Smooth muscle cell (in vitro differentiated cells): ENCODE results near the gene GALNT1. TPM values are rescaled to one million over a fixed set of nuclear protein-coding genes. Genes with fewer than 3 reads are reported as not detected.

Experiments used
- DNase-seq: peaks from one replicate; lab custom pipeline; 2025; ENCODE audit not compliant: unreplicated experiment; lab: John Stamatoyannopoulos, UW
- H2AFZ ChIP-seq: fragments of 200-600 bp; sonication (generic); 2 replicates; pipeline ENCODE4 v1.6.0; 2016; ENCODE audit warnings: antibody characterized with exemption, low read depth, mild to moderate bottlenecking
- H3F3A ChIP-seq: fragments of 200-600 bp; sonication (generic); 2 replicates; pipeline ENCODE4 v1.6.0; 2017; ENCODE audit warnings: antibody characterized with exemption, low read depth
- H3K27ac ChIP-seq: fragments of 200-600 bp; sonication (generic); 2 replicates; pipeline ENCODE4 v1.5.1; 2016; ENCODE audit warnings: low read depth, mild to moderate bottlenecking
- H3K27me3 ChIP-seq: fragments of 200-600 bp; sonication (generic); 2 replicates; pipeline ENCODE4 v1.6.1; 2016; ENCODE audit warnings: low read depth, mild to moderate bottlenecking
- H3K36me3 ChIP-seq: fragments of 200-600 bp; sonication (generic); 2 replicates; pipeline ENCODE4 v1.5.1; 2016; ENCODE audit warnings: low read depth
- H3K4me1 ChIP-seq: fragments of 200-600 bp; sonication (generic); 2 replicates; pipeline ENCODE4 v1.5.1; 2016; ENCODE audit warnings: low read depth
- H3K4me2 ChIP-seq: fragments of 200-600 bp; sonication (generic); 2 replicates; pipeline ENCODE4 v1.6.0; 2016; ENCODE audit warnings: mild to moderate bottlenecking
- H3K4me3 ChIP-seq: fragments of 200-600 bp; sonication (generic); 2 replicates; pipeline ENCODE4 v1.5.1; 2016; ENCODE audit warnings: mild to moderate bottlenecking
- H3K79me2 ChIP-seq: fragments of 200-600 bp; sonication (generic); 2 replicates; pipeline ENCODE4 v1.6.0; 2016; ENCODE audit warnings: low read depth, mild to moderate bottlenecking
- H3K9ac ChIP-seq: fragments of 200-600 bp; sonication (generic); 2 replicates; pipeline ENCODE4 v1.6.0; 2016; ENCODE audit warnings: low read depth
- H3K9me3 ChIP-seq: fragments of 200-600 bp; sonication (generic); replicated peaks from 2 replicates; pipeline ENCODE4 v1.5.1; 2016; ENCODE audit warnings: low read depth
- H4K20me1 ChIP-seq: fragments of 200-600 bp; sonication (generic); 2 replicates; pipeline ENCODE4 v1.6.0; 2016; ENCODE audit warnings: low read depth
- WGBS: methylation state at CpG from one replicate; pipeline ENCODE4 v1.1.7; 2016; ENCODE audit warnings: low lambda C conversion rate; 5-methylcytosine and 5-hydroxymethylcytosine counted together
- polyA plus RNA-seq: library from polyadenylated mRNA; unstranded; fragments of >200 nt; fragmentation: Nextera tagmentation; extraction: Ambion mirVana; gene quantifications from 2 replicates; pipeline ENCODE4 v1.2.1, GENCODE V29; 2016
- total RNA-seq: library from RNA; depleted of rRNA; stranded (reverse); fragments of >200 nt; gene quantifications from 2 replicates; pipeline ENCODE4 v1.2.3, GENCODE V29; 2014
- TF ChIP-seq, protein P1 (sequence below): fragments of 200-600 bp; sonication (generic); IDR thresholded peaks from 2 replicates; pipeline ENCODE4 v1.5.1; 2017; ENCODE audit warnings: borderline replicate concordance, mild to moderate bottlenecking, antibody characterized with exemption; ENCODE audit not compliant: insufficient read depth, poor library complexity, severe bottlenecking

Gene GALNT1
- total and polyA plus RNA-seq, 2 experiments from 2014 or later: 151 to 195 TPM

DNA sequence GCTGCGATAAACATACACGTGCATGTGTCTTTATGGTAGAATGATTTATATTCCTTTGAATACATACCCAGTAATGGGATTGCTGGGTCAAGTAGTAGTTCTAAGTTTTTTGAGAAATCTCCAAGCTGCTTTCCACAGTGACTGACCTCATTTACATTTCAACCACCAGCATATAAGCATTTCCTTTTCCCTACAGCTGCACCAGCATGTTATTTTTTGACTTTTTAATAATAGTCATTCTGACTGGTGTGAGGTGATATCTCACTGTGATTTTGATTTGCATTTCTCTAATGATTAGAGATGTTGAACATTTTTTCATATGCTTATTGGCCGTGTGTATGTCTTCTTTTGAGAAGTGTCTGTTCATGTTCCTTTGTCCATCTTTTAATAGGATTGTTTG is 22.8 kb downstream of the GALNT1 start:
- no peak overlapping the region for H2AFZ ChIP-seq
- H3K27me3 ChIP-seq: no peaks in the 10 kb centered on the region
- DNase-seq: no peak
- H4K20me1 ChIP-seq: peaks cover 41% of the 10 kb centered on the region
- H3K9ac ChIP-seq: no peak overlapping the region
- H3K27ac ChIP-seq: no peak overlapping the region
- 93% methylated on average over 3 of the region's 3 CpGs for WGBS
- H3K36me3 ChIP-seq: peaks cover 8% of the 10 kb centered on the region
- peaks cover 18% of the 10 kb centered on the region for H3K9me3 ChIP-seq
- H3K79me2 ChIP-seq: peaks cover 100% of the 10 kb centered on the region
- H3F3A ChIP-seq: no peaks in the 10 kb centered on the region
- TF ChIP-seq, protein P1, sequence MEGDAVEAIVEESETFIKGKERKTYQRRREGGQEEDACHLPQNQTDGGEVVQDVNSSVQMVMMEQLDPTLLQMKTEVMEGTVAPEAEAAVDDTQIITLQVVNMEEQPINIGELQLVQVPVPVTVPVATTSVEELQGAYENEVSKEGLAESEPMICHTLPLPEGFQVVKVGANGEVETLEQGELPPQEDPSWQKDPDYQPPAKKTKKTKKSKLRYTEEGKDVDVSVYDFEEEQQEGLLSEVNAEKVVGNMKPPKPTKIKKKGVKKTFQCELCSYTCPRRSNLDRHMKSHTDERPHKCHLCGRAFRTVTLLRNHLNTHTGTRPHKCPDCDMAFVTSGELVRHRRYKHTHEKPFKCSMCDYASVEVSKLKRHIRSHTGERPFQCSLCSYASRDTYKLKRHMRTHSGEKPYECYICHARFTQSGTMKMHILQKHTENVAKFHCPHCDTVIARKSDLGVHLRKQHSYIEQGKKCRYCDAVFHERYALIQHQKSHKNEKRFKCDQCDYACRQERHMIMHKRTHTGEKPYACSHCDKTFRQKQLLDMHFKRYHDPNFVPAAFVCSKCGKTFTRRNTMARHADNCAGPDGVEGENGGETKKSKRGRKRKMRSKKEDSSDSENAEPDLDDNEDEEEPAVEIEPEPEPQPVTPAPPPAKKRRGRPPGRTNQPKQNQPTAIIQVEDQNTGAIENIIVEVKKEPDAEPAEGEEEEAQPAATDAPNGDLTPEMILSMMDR: no peak
- no peaks in the 10 kb centered on the region for H3K4me1 ChIP-seq
- no peak overlapping the region for H3K4me3 ChIP-seq
- no peak overlapping the region for H3K4me2 ChIP-seq

GRCh38 chr18:35605686-35606417 is 24.3 kb downstream of the GALNT1 start:
- H2AFZ ChIP-seq: no peak overlapping the region
- no peak overlapping the region for H3K9ac ChIP-seq
- H3K36me3 ChIP-seq: peaks cover 8% of the 10 kb centered on the region
- peaks cover 100% of the 10 kb centered on the region for H3K79me2 ChIP-seq
- no peak overlapping the region for H3K4me2 ChIP-seq
- H3K4me1 ChIP-seq: peaks cover 5% of the 10 kb centered on the region
- H4K20me1 ChIP-seq: peaks cover 53% of the 10 kb centered on the region
- peaks cover 14% of the 10 kb centered on the region for H3K9me3 ChIP-seq
- H3K27me3 ChIP-seq: no peaks in the 10 kb centered on the region
- H3F3A ChIP-seq: no peaks in the 10 kb centered on the region
- no peak for DNase-seq
- 59% methylated on average over 3 of the region's 3 CpGs for WGBS
- TF ChIP-seq, protein P1: no peak
- H3K27ac ChIP-seq: peak overlapping the region; percentile 61
- no peak overlapping the region for H3K4me3 ChIP-seq

DNA sequence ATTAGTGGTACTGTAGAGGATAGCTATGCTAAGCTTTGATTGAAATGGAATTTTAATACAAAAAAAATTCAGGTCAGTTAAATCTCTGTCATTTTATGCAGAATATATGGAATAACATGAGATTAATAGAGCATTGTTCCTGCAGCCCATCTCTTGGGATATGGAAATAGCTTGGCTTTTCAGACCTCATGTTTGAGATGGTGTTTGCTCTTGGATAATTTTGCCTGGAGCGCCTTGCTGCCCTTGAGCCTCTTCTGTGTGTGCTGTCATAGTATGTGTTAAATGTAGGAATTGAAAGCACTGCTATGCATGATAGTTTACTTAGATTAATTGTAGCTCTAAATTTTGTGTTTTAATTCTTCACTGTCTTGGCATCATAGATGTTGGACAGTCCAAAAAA is 27.7 kb downstream of the GALNT1 start:
- H2AFZ ChIP-seq: no peak overlapping the region
- no peaks in the 10 kb centered on the region for H3K36me3 ChIP-seq
- no peaks in the 10 kb centered on the region for H3K9me3 ChIP-seq
- no peaks in the 10 kb centered on the region for H3F3A ChIP-seq
- H4K20me1 ChIP-seq: peaks cover 58% of the 10 kb centered on the region
- no peak overlapping the region for H3K4me3 ChIP-seq
- TF ChIP-seq, protein P1: no peak
- DNase-seq: no peak
- H3K9ac ChIP-seq: no peak overlapping the region
- 96% methylated on average over 1 of the region's 1 CpG for WGBS
- no peaks in the 10 kb centered on the region for H3K27me3 ChIP-seq
- peaks cover 21% of the 10 kb centered on the region for H3K4me1 ChIP-seq
- H3K4me2 ChIP-seq: peak overlapping the region; percentile 0
- H3K27ac ChIP-seq: peak overlapping the region; percentile 53
- H3K79me2 ChIP-seq: peaks cover 100% of the 10 kb centered on the region

DNA sequence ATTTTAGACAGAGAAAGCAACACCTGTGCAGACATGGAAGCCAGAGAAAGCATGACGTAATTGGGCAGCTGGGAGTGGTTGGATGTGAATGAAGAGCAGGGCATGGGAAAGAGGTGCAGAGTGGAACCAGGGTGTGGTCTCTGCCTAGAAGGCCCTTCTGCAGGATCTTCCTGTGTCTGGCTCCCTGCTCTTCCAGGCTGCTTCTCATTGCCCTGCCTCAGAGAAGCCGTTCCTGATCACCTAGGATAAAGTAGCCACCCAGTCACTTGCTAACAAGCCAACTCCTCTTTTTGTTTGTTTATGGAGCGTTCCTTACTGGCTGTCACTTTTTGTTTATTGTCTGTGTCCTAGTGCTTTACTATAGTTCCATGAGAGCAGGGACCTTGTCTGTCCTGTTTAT is 28.5 kb downstream of the GALNT1 start:
- H3K4me3 ChIP-seq: no peak overlapping the region
- H3K79me2 ChIP-seq: peaks cover 100% of the 10 kb centered on the region
- WGBS: 59% methylated on average over 3 of the region's 3 CpGs
- TF ChIP-seq, protein P1: no peak
- H2AFZ ChIP-seq: no peak overlapping the region
- no peaks in the 10 kb centered on the region for H3F3A ChIP-seq
- H3K4me1 ChIP-seq: peaks cover 21% of the 10 kb centered on the region
- no peak for DNase-seq
- H3K9ac ChIP-seq: no peak overlapping the region
- H3K27me3 ChIP-seq: no peaks in the 10 kb centered on the region
- H3K36me3 ChIP-seq: no peaks in the 10 kb centered on the region
- H4K20me1 ChIP-seq: peaks cover 53% of the 10 kb centered on the region
- H3K9me3 ChIP-seq: no peaks in the 10 kb centered on the region
- H3K27ac ChIP-seq: peak overlapping the region; percentile 53
- H3K4me2 ChIP-seq: no peak overlapping the region
